ENCODE data around the gene SH3RF1.

SH3RF1 gene

DNA sequence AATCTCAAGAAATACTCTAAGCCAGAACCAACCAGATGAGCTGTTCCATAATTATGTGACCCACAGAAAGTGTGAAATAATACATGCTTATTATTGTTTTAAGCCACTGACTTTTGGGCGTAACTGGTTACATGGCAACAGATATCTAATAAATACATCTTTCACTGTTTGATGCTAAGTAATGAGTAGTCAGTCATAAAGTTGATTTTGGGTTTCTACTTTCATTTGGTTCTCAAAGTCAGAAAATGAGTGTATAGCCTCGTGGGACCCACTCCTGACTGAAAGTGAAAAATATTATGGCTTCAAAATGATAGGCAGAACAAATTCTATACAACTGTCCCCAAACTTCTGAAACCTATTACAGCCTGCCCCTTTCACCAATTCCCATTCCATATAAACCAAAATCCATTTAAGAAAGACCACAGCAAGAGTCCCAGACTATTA, 172.7 kb downstream of the SH3RF1 start:
- no peak for DNase-seq

DNA sequence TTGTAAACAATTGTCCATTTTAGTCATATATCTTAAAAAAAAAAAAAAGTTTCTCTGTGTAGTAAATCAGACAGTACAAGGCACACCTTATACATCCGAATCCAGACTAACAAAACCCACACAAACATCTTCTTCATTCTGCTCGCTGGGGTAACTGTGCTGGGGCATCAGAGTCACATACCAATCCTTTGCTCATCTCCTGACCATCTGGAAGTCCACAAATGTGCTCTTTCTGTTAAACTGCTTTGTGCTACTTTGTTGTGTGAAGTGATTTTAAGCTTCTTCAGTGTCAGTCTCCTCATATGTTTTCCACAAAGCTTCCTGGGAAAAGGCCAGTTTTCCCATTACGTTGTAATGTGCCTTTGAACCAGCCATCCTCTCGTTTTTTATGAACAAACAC, 174.5 kb downstream of the SH3RF1 start:
- no peak for DNase-seq

DNA sequence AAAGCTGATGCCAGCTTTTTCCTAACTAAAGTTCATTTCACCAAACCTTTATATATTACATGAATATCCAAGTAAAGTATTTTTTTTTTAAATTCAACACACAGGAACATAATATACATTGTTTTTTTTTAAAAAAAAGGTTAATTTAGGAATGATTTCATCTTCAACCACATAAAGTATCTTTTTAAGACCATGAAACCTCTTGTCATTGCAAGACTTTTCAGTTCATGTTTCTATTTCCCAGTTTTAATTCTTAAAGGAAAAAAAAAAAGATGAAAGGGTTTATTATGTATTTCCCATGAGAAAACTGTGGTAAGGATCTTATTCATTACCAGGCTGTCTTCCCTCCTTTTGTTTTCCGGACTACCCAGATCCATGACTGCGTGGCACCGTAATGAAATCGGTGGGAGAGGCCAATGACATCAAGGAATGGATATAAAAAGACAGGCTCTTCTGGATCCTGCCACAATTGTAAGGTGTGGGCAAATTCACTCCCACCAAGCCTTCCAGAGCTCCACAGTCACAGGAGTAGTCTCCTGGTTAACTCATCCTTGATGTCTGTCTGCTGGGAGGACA, 176.0 kb downstream of the SH3RF1 start:
- no peak for DNase-seq

DNA sequence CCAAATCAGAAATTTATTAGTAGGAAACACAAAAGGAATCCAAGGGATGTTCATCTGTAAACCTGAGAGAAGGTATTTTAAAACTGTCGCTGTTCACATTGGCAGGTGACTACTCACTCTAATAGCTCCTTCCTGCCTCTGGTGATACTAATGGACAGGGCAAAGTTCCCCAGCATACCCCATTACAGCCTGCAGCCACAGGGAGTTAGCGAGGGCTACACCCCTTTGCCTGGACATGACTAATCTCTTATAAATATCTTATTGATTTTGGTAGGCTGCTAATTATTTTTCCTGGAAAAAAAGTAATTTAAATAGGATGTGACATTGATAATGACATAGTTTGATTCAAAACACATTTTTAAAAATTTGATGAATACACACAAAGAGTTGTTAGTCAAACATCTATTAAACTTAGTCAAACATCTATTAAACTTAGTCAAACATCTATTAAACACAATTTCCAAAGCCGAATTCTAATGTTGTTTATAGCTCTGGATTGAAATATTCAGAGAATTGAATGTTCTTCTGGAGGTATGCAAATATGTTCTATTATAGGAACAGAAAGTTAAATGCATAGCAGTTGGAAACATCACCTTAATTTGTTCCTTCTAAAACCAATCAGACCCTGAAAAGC, 177.8 kb downstream of the SH3RF1 start:
- DNase-seq, result no peak

DNA sequence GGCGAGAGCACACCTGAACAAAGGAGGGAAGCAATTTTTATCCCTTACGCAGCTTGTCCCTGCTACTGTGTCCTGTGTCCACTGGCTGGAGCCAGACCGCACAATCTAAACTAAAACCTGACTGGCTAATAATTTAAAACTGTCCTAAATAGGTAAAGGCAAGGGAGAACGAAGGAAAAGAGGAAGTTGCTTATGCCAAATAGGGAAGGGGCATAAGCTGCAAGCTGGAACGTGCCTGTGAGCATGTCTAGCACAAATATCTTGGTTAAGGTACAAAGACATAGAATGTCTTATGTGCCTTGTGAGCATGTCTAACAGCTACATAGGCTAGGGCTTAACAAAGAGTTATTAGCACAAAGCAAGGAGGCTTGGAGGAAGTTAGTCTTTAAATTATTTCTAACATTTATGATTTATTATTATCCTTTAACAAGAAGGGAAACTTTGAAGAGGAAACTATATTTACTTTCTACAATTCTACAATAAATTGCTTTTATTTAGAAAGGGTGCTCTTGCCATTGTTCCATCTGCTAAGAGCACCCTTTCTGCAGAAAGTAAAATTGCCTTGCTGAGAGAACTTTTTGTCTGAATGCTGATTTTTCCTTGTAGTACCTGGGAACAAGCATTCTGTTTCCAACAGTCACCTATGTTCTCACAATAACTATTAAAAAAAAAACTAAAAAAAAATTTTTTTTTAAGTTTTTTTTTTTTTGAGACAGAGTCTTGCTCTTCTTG, 180.1 kb downstream of the SH3RF1 start:
- DNase-seq, result peak; percentile 16

DNA sequence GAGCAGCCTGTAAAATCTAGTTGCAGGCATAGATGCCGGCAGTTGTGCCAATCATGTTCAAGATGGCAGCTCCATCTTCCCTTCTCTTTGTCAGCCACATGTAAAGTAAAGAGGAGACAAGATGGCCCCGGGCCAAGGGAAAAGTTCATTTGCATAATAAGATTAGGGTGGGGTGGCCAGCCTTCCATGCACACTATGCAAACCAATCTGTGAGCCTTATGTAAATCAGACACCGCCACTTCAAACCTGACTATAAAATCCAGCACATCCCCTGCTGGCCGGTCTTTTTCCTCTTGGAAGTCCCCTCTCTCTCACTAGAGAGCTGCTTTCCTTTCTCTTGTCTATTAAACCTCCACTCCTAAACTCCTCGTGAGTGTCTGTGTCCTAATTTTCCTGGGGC, 181.8 kb downstream of the SH3RF1 start:
- no peak for DNase-seq

DNA sequence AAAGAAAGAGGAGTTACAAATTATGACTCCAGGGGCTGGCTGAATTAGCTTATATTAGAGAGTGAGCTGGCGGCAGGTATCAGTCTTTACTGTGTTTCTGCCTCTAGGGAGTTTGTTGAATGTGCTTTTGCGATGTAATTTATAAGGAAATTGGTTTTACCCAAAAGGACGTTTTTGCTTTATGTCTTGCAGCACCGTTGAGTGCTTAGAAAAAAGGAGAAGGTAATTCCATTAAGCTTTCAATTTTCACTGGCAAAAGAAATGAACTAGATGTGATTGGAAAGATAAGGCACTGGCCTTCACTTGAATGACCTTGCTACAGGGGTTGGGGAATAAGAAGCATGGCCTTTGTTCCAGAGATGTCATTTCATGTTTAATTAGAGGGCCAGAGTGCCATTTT, 185.8 kb downstream of the SH3RF1 start:
- no peak for DNase-seq

DNA sequence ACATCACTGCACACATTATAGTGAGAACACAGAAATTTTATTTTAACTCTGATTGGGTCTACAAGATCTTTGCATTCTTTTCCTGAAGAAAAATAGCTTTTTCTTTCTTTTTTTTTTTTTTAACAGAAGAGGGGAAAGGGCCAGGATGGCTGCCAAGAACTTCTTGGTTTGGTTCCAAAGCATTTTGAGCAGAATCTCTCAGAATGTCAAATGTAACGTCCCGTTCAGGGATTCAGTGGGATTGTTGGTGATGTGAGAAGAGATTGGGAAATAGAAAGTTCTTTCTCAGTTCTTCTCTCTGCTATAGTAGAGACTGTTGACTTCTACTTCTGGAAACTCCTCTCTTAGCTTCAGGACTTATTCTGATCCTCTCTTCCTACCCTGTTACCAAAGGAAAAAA, 189.8 kb downstream of the SH3RF1 start:
- peak; percentile 12 for DNase-seq

DNA sequence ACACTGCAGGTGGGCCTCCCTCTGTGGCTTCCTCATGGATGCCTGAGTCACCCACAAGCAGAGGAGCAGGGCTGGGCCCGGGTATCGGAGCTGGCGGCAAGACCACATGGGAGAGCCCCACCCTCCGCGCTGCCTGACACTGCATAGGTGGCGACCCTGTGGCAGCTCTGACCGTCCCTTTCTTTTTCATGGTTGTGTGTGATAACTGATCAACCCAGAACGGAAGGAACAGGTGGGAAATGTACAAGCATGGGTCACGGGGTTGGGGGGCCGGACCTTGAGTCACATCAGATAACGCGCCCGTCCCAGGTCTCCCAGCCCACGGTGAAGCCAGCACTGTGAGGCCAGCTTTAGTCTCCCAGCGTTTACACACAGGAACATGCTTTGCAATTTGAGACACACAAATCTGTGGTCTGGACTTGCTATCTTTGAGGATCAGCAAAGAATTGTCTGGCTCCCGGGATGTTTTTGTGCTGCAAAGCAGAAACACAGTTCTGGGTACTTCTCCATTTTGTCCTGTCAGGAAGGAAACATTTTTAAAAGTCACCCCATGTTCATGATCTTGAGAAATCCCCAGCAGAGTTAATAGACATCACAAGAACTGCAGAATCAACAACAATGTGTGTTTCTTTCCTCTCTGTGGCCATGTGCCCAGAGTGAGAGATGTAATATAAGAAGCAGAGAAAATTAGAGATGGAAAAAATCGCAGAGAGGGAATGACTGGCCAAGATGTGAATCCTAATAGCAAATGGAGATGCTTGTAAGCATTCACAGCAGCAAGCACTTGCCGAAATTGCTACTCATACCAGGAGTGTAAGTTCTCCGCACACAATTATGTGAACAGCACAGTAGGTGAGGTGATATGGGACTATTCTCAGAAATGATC, 190.6 kb downstream of the SH3RF1 start:
- peak; percentile 44 for DNase-seq

DNA sequence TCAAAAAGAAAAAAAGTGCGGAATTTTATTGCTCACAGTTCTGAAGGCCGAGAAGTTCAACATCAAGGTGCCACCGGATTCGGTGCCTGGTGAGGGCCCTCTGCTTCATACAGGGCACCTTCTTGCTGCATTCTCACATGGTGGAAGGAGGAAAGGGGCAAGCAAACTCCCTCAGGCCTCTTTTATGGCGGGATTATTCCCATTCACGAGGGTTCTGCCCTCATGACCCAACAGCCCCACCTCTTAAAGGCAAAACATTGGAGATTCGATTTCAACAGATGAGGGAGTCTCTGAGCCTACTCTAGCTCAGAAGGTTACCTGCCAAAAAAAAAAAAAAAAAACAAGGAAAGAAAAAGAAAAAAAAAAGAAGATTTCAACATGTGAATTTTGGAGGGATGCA, 196.6 kb downstream of the SH3RF1 start:
- no peak for DNase-seq

DNA sequence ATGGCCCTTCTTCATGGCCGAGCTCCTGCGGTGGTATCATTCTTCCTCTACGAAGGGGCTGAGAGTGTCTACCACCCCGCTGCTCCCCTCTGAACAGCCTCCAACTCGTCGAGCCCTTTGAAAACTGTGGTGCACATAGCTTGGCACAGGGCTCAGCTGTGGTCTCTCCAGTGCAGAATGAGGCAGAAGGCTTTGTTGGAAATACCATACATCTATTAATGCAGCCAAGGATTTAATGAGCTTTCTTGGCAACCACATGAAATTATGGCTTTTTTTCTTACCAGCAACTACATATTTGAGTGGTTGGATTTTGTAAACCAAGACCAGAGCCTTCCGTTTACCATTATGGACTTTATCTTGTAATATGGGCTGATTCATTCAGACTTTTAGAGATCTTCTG, 199.0 kb downstream of the SH3RF1 start:
- no peak for DNase-seq

DNA sequence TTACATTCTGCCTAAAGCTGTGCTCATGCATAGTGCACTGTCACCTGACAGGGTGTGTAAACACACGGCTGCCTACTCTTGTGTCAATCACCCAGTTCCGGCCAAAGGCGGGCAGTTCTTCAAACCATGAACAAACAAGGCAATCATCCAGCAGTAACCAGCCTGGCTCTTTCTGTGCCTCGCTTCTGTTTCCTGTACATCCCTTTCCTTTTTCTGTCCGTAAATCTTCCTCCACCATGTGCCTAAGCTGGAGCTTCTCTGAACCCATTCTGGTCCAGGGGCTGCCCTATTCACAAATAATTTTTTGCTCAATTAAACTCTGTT, 199.9 kb downstream of the SH3RF1 start:
- DNase-seq, result no peak

DNA sequence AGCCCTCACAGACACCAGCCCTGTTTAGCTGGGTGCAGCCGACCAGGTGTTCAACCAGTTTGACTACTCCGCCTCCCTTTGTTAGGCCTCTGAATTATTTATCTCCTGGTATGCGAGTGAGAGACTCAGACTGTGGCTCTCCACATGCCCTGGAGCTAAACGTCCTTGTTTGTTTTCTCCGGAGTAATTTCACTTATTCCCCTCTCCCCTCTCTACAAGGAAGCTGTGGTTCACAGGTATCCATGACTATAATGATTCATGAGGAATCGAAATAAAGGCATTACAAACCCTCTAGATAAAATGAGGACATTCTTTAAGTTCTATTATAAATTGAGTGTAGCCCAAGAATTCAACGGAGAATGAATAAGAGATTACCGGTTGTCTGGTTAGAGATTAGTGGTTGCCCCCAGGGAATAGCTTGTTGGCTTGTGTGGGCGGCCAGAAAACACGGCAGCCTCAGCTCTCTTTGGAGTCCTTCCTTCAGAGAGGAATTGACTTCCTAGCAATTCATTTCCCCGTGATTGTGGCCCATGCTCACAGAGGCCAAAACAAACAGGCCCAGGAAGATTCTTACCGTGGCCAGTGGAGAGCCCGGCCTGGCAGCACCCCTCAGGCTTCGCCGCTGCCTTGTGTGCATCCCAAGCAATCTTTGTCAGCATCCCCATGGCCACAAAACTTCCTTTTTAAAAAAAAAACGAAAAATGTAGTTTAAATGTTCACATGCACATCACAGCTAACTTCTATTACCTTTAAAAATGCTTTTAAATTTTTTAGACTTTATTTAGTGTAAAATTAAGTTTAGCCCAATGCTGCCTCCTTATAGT, 200.5 kb downstream of the SH3RF1 start:
- DNase-seq, result no peak

DNA sequence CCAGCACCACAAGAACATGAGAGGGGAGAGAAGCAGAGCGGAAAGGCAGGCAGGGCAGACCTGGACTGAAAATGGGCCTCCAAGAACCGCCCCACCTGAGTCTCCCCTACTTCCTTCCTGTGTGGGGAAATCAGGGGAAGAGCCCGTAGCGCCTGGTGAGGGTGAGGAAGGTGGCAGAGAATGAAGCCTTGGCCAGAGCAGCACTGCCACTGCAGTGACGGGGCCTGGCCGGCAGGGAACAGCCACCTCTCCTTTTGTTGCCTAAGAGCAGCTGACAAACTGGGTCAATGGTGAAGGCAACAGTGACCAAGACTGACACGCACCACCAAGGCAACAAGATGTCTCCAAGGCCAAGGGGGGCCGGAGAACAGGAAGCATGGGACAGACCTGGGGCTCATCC, 202.3 kb downstream of the SH3RF1 start:
- no peak for DNase-seq

DNA sequence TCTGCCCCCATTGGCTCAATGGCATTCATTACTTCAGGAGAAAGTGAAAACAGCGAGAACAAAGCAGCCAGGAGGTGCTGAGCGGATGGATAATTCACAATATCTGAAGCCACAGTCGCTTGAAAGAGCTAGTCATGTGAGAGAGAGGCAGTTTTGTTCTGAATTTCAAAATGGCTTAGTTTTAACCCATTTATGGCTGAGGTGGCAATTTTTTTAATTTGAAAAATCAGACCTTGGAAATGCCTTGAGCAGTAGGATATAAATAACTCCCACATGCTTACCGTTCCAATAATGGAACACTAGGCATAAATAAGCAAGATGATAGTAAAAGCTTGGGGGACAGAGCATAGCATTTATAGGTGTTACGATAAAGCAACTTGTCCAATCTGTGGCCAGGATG, 203.8 kb downstream of the SH3RF1 start:
- DNase-seq, result no peak

DNA sequence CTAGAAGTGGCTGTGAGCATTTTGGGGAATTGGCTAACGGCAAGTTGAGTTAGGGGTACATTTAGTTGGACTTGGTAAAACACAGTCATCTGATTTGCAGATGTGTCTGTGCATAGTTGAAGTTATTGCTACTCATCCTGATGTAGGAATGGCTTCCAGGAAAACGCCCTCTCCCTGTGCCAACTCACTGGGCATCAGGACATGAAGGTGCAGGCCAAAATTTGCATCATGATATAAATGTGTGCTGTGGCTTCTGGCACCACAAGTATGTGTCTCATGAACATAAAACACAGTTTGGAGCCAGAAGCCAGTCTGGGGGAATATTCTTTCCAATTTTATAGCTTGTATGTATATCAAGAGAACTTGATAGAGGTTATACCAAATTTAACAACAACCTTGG, 206.5 kb downstream of the SH3RF1 start:
- DNase-seq, result no peak

DNA sequence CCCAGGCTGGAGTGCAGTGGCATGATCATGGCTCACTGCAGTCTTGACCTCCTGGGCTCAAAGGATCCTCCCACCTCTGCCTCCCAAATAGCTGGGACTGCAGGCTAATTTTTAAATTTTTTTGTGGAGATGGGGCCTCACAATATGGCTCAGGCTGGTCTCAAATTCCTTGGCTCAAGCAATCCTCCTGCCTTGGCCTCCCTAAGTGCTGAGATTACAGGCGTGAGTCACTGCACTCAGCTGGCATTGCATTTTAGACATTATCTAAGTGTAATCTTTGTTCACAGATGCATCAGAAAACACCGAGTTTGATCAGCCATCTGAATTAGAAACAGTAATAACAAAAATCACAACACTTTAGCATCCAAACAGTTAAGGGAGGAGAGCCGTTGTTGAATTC, 207.3 kb downstream of the SH3RF1 start:
- no peak for DNase-seq

DNA sequence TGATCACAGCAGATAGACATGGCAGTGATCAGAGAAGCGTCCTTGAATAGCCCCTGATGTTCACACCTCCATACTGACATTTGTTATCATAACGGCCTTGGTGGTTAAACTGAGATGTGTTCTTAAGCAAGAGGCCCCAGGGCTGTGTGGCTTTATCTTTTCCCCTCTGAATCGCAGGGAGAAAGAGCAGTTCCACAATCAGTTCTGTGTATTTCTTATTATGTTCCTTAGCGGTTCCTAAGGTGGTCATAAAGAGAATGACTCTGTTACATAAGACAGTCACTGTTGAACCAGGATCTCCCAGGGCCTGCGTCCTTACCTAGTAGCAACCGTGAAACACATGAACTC, 207.9 kb downstream of the SH3RF1 start:
- DNase-seq, result no peak

DNA sequence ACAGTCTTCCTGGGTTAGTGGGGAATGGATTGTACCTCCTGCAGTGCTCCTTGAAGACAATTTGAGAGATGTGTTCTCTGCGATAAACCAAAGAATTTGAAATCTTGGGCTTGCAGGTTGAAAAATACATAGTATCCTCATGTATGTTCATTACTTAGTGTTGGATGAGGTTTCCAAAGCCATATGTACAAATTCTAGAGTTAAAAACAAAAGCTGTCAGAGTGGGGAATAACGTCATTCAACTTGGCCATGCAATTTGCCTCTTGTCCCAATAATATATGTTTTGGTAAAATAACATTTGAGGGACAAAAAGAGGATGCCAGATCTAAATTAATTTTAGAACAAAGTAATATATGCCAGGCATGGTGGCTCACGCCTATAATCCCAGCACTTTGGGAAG, 209.4 kb downstream of the SH3RF1 start:
- DNase-seq, result no peak

DNA sequence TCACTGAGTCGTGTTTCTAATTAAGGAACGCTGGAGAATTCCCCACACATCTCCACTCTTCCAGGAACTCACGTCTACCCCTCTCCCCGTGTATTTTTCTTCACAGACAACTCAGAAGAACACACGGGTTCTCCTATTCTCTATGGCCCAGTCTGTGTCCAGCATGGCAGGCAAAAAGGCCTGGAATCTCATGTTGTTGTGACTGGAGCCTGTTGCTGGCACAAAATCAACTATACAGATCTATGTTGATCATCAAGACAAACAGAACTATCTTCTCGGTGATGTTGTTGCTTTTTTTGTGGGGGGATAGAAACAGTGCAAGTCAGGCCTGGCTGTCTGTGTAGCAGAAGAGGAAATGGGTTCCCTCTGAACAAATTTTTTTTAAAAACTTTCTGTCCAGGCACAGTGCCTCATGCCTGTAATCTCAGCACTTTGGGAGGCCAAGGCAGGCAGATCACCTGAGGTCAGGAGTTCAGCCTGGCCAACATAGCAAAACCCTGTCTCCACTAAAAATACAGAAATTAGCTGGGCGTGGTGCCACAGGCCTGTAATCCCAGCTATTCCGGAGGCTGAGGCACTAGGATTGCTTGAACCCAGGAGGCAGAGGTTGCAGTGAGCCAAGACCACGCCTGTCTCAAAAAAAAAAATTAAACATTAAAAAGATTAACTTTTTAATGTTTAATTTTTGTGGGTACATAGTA, 210.2 kb downstream of the SH3RF1 start:
- DNase-seq, result no peak

DNA sequence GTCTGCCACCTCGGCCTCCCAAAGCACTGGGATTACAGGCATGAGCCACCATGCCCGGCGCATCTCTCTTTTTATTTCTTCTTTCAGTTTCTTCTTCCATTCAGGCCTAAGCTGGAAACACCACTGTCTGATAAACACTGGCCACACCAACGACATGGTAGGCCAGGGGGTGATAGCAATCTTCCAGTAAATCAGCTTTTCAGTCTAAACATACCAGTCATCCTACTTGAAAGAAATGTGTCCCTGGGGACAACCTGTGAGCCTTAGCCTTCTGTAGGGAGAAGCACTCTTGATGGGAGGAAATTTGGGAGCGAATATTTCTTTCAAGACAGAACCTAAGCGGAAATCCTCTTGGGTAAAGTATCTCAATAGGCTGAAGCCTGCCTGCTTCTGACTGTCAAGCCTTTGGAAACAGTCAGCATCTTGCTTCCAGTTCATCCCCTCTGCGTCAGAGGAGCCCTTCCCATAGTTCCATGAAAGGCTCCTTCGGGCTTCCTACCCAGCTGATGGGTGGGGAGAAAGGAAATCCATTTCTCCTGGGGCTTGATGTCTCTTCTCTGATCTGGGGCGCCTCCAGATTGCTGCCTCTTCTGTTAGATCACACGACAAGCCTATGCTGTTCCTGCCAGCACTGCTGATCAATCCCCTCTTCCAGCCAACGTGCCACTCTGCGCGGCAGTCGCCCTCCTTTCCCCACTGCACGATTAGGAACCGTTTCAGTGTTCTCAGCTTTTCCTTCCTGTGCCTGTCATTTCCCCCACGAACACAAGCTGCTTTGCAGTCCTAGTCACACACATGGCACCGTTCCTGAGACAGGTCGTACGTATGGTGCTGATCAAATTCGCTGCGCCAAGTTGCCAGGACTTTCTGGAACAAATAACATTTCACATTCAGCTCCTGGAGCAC, 211.2 kb downstream of the SH3RF1 start:
- DNase-seq, result peak; percentile 27
